H9 (cell line): ENCODE results near the gene CHCHD10. TPM values are rescaled to one million over a fixed set of nuclear protein-coding genes. Genes with fewer than 3 reads are reported as not detected.

Source experiments
- DNase-seq: peaks from one replicate; pipeline ENCODE4 v3.0.0-alpha.2; 2017
- H2AFZ ChIP-seq: one replicate; pipeline ENCODE4 v1.6.1; 2013; ENCODE audit warnings: mild to moderate bottlenecking, low read length, control low read depth, moderate library complexity
- H2AK5ac ChIP-seq: 2 replicates; pipeline ENCODE4 v1.6.1; 2013; ENCODE audit warnings: low read length, control low read depth, mixed read lengths; ENCODE audit not compliant: insufficient read length
- H2BK120ac ChIP-seq: one replicate; pipeline ENCODE4 v1.6.1; 2013; ENCODE audit warnings: low read depth, mild to moderate bottlenecking, low read length, control low read depth, inconsistent platforms; ENCODE audit not compliant: poor library complexity, severe bottlenecking
- H2BK12ac ChIP-seq: 2 replicates; pipeline ENCODE4 v1.6.1; 2013; ENCODE audit warnings: low read length, control low read depth, mixed read lengths, low read depth; ENCODE audit not compliant: insufficient read length
- H2BK15ac ChIP-seq: 2 replicates; pipeline ENCODE4 v1.6.1; 2013; ENCODE audit warnings: low read depth, low read length, control low read depth
- H2BK20ac ChIP-seq: one replicate; pipeline ENCODE4 v1.6.1; 2013; ENCODE audit warnings: low read depth, mild to moderate bottlenecking, low read length, control low read depth, inconsistent platforms; ENCODE audit not compliant: poor library complexity, severe bottlenecking
- H2BK5ac ChIP-seq: 2 replicates; pipeline ENCODE4 v1.6.1; 2013; ENCODE audit warnings: low read length, control low read depth, mixed read lengths; ENCODE audit not compliant: insufficient read length
- H3K14ac ChIP-seq: 2 replicates; pipeline ENCODE4 v1.6.1; 2013; ENCODE audit warnings: low read length, control low read depth; ENCODE audit not compliant: insufficient read depth
- H3K18ac ChIP-seq: 2 replicates; pipeline ENCODE4 v1.6.1; 2013; ENCODE audit warnings: low read depth, mild to moderate bottlenecking, mixed read lengths, low read length, control low read depth; ENCODE audit not compliant: insufficient read length
- H3K23ac ChIP-seq: 2 replicates; pipeline ENCODE4 v1.6.1; 2013; ENCODE audit warnings: low read length, control low read depth, mixed read lengths, low read depth; ENCODE audit not compliant: insufficient read length
- H3K23me2 ChIP-seq: 2 replicates; pipeline ENCODE4 v1.6.1; 2013; ENCODE audit warnings: low read depth, mild to moderate bottlenecking, mixed read lengths, low read length, control low read depth; ENCODE audit not compliant: insufficient read length, poor library complexity, severe bottlenecking
- H3K27ac ChIP-seq: 2 replicates; pipeline ENCODE4 v1.5.1; 2013; ENCODE audit warnings: low read length, control low read depth, mixed read lengths, low read depth; ENCODE audit not compliant: insufficient read length
- H3K27me3 ChIP-seq: 2 replicates; pipeline ENCODE4 v1.6.1; 2013; ENCODE audit warnings: low read length, control low read depth, inconsistent platforms; ENCODE audit not compliant: insufficient read depth
- H3K4ac ChIP-seq: 2 replicates; pipeline ENCODE4 v1.6.1; 2013; ENCODE audit warnings: low read depth, mild to moderate bottlenecking, control low read depth, inconsistent platforms, low read length, moderate library complexity
- H3K4me1 ChIP-seq: 2 replicates; pipeline ENCODE4 v1.6.1; 2013; ENCODE audit warnings: low read length, control low read depth, inconsistent platforms; ENCODE audit not compliant: insufficient read depth
- H3K4me2 ChIP-seq: 2 replicates; pipeline ENCODE4 v1.6.1; 2013; ENCODE audit warnings: low read length, control low read depth, mixed read lengths; ENCODE audit not compliant: insufficient read length, insufficient read depth
- H3K56ac ChIP-seq: 2 replicates; pipeline ENCODE4 v1.6.1; 2013; ENCODE audit warnings: low read depth, mild to moderate bottlenecking, mixed read lengths, low read length, control low read depth; ENCODE audit not compliant: insufficient read length
- H3K79me1 ChIP-seq: 2 replicates; pipeline ENCODE4 v1.6.1; 2013; ENCODE audit warnings: low read depth, mild to moderate bottlenecking, moderate library complexity, low read length, control low read depth, inconsistent platforms; ENCODE audit not compliant: insufficient read depth, poor library complexity, severe bottlenecking
- H3K79me2 ChIP-seq: 2 replicates; pipeline ENCODE4 v1.6.1; 2013; ENCODE audit warnings: low read length, control low read depth, inconsistent platforms; ENCODE audit not compliant: insufficient read depth
- H3K9ac ChIP-seq: 2 replicates; pipeline ENCODE4 v1.6.1; 2013; ENCODE audit warnings: low read length, control low read depth, mixed read lengths; ENCODE audit not compliant: insufficient read length; ENCODE audit errors: extremely low read depth
- H3K9me3 ChIP-seq: one replicate; pipeline ENCODE4 v1.6.1; 2013; ENCODE audit warnings: low read depth, low read length, inconsistent platforms; ENCODE audit not compliant: control insufficient read depth
- H3T11ph ChIP-seq: one replicate; pipeline ENCODE4 v1.6.1; 2013; ENCODE audit warnings: mild to moderate bottlenecking, low read length, control low read depth, inconsistent platforms
- H4K20me1 ChIP-seq: one replicate; pipeline ENCODE4 v1.6.1; 2013; ENCODE audit not compliant: control insufficient read depth, insufficient read length, insufficient read depth
- H4K5ac ChIP-seq: 2 replicates; pipeline ENCODE4 v1.6.1; 2013; ENCODE audit warnings: low read depth, mild to moderate bottlenecking, mixed read lengths, low read length, control low read depth; ENCODE audit not compliant: insufficient read length
- H4K8ac ChIP-seq: replicated peaks from 2 replicates; pipeline ENCODE4 v1.6.1; 2013; ENCODE audit warnings: low read length, control low read depth, mixed read lengths, low read depth; ENCODE audit not compliant: insufficient read length
- H4K91ac ChIP-seq: 2 replicates; pipeline ENCODE4 v1.6.1; 2013; ENCODE audit warnings: low read depth, mild to moderate bottlenecking, moderate library complexity, mixed read lengths, low read length, control low read depth; ENCODE audit not compliant: insufficient read length
- H3K27ac Mint-ChIP-seq, 3 experiments: 2 replicates in 2 of 3; 3 replicates in 1 of 3; pipeline ENCODE4 v1.8.0; 2020 to 2021; ENCODE audit warnings: mixed read lengths in 3 of 3, mild to moderate bottlenecking in 1 of 3, moderate library complexity in 1 of 3
- H3K27me3 Mint-ChIP-seq: 2 replicates; pipeline ENCODE4 v1.8.0; 2021; ENCODE audit warnings: low read depth, mild to moderate bottlenecking, moderate library complexity, mixed read lengths
- H3K36me3 Mint-ChIP-seq, 3 experiments: 2 replicates in 2 of 3; 3 replicates in 1 of 3; pipeline ENCODE4 v1.8.0; 2020 to 2021; ENCODE audit warnings: low read depth in 3 of 3, mixed read lengths in 3 of 3; ENCODE audit not compliant: insufficient read depth in 1 of 3
- H3K4me1 Mint-ChIP-seq, 2 experiments: 2 replicates each; pipeline ENCODE4 v1.8.0; 2020; ENCODE audit warnings: mixed read lengths in 2 of 2
- H3K4me3 Mint-ChIP-seq, 2 experiments: 2 replicates in 1 of 2; 3 replicates in 1 of 2; pipeline ENCODE4 v1.8.0; 2020 to 2021; ENCODE audit warnings: mild to moderate bottlenecking in 2 of 2, mixed read lengths in 2 of 2, moderate library complexity in 1 of 2
- H3K9me3 Mint-ChIP-seq, 2 experiments: 2 replicates in 1 of 2; 3 replicates in 1 of 2; pipeline ENCODE4 v1.8.0; 2020; ENCODE audit warnings: mild to moderate bottlenecking in 2 of 2, mixed read lengths in 2 of 2, moderate library complexity in 1 of 2
- CTCF ChIP-seq: fragments of 200-600 bp; sonication (generic); conservative IDR thresholded peaks from 3 replicates; pipeline ENCODE4 v1.8.0; 2021; ENCODE audit warnings: antibody characterized with exemption, mild to moderate bottlenecking
- WGBS: extraction: QIAGEN DNeasy Blood & Tissue Kit; methylation state at CpG from one replicate; pipeline ENCODE4 v1.1.7; 2013; ENCODE audit warnings: missing lambda C conversion rate, low lambda C conversion rate, mixed read lengths; ENCODE audit not compliant: insufficient read length; ENCODE audit errors: extremely low coverage; 5-methylcytosine and 5-hydroxymethylcytosine counted together
- total RNA-seq: library from RNA; stranded (reverse); gene quantifications from 2 replicates; pipeline ENCODE4 v1.2.1, GENCODE V29; 2021

The CHCHD10 gene
- total RNA-seq, 1 experiment from 2014 or later = 53.7 TPM

GRCh38 chr22:23759566-23759965 lies 8.2 kb downstream of the CHCHD10 start:
- H3K4me2 ChIP-seq = no peak overlapping the region
- no peak overlapping the region for H2AFZ ChIP-seq
- H3K27me3 ChIP-seq = no peaks in the 10 kb centered on the region
- TF ChIP-seq CTCF = no peak
- H3K79me2 ChIP-seq = no peaks in the 10 kb centered on the region
- H4K91ac ChIP-seq = no peak overlapping the region
- Mint-ChIP-seq H3K27me3 (peaks cover 26% of the 10 kb centered on the region), H3K4me3 (no peak overlapping the region), H3K36me3 (no peaks in the 10 kb centered on the region; a peak in 2 of 7 replicates), H3K27ac (no peak overlapping the region), H3K4me1 (peaks cover 20 to 32% of the 10 kb centered on the region in 2 experiments), H3K9me3 (no peaks in the 10 kb centered on the region)
- no peak overlapping the region for H3K18ac ChIP-seq
- no peak overlapping the region for H3K14ac ChIP-seq
- no peak for DNase-seq
- H3K9me3 ChIP-seq = no peaks in the 10 kb centered on the region
- no peak overlapping the region for H3T11ph ChIP-seq
- no peak overlapping the region for H3K56ac ChIP-seq
- H2BK20ac ChIP-seq = no peak overlapping the region
- no peak overlapping the region for H2BK15ac ChIP-seq
- no peak overlapping the region for H3K9ac ChIP-seq
- peaks cover 4% of the 10 kb centered on the region; the same call in 1 of the 2 replicates for H3K4me1 ChIP-seq
- H3K27ac ChIP-seq = no peak overlapping the region
- H2BK5ac ChIP-seq = no peak overlapping the region
- no peak overlapping the region for H2BK120ac ChIP-seq
- no CpG with 5 or more reads among the region's 4 CpGs for WGBS
- no peak overlapping the region for H2BK12ac ChIP-seq
- no peak overlapping the region for H2AK5ac ChIP-seq
- H4K5ac ChIP-seq = no peak overlapping the region
- H4K8ac ChIP-seq = no peak overlapping the region
- H3K23me2 ChIP-seq = no peaks in the 10 kb centered on the region
- no peaks in the 10 kb centered on the region for H4K20me1 ChIP-seq
- H3K23ac ChIP-seq = no peak overlapping the region
- no peaks in the 10 kb centered on the region for H3K79me1 ChIP-seq
- H3K4ac ChIP-seq = no peak overlapping the region
